ENCODE data around the gene RSBN1L.

DNA sequence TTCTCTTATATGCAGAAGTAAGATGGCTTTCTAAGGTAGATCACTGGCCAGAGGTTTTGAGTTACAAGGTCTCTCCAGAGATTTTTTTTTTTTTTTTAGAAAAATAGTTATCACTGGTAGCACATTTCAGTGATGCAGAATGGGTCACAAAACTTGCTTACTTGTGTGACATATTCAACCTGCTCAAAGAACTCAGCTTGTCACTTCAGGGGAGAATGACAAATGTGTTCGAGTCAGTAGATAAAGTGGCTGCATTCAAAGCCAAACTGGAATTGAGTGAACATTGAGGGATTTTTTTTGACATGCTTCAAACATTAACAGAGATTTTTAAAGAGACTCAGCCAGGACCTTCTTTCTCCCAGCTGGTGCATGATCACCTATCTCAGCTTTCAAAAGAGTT, 135.7 kb downstream of the RSBN1L start:
- TF ChIP-seq, protein P1, sequence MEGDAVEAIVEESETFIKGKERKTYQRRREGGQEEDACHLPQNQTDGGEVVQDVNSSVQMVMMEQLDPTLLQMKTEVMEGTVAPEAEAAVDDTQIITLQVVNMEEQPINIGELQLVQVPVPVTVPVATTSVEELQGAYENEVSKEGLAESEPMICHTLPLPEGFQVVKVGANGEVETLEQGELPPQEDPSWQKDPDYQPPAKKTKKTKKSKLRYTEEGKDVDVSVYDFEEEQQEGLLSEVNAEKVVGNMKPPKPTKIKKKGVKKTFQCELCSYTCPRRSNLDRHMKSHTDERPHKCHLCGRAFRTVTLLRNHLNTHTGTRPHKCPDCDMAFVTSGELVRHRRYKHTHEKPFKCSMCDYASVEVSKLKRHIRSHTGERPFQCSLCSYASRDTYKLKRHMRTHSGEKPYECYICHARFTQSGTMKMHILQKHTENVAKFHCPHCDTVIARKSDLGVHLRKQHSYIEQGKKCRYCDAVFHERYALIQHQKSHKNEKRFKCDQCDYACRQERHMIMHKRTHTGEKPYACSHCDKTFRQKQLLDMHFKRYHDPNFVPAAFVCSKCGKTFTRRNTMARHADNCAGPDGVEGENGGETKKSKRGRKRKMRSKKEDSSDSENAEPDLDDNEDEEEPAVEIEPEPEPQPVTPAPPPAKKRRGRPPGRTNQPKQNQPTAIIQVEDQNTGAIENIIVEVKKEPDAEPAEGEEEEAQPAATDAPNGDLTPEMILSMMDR (conservative IDR thresholded peaks at IDR 0.05; ENCODE audit: low read depth, low read length) = no peak
- no peak for TF ChIP-seq EZH2 (IDR thresholded peaks at IDR 0.05; ENCODE audit: borderline replicate concordance, low read depth, low read length, poor library complexity, severe bottlenecking)
